Stimulated activated CD8-positive, alpha-beta memory T cell treated with anti-CD3 and anti-CD28 coated beads, Interleukin-4, amount 100 ng/mL, for 1 hour (primary cell): Measurements from ENCODE around the gene TNFRSF8.

Source experiments
- DNase-seq, 2 donors: peaks; one replicate each; pipeline ENCODE4 v3.0.0-alpha.2; 2020; ENCODE audit warnings: low read depth in 2 of 2, low spot score in 1 of 2

TNFRSF8 gene

GRCh38 chr1:12172042-12172851, 109.1 kb downstream of the TNFRSF8 start:
- no peak for DNase-seq

- no peak for DNase-seq
Observed at GRCh38 chr1:12173041-12173509, 110.0 kb downstream of the TNFRSF8 start.

GRCh38 chr1:12173631-12174121, 110.6 kb downstream of the TNFRSF8 start:
- DNase-seq = peak; percentile 88 to 95

GRCh38 chr1:12174924-12175810, 112.1 kb downstream of the TNFRSF8 start:
- no peak for DNase-seq

GRCh38 chr1:12176298-12177118, 113.4 kb downstream of the TNFRSF8 start:
- DNase-seq = no peak

- DNase-seq = no peak
Observed at GRCh38 chr1:12177156-12177998, 114.3 kb downstream of the TNFRSF8 start.

- DNase-seq = peak; percentile 94 to 97
Observed at GRCh38 chr1:12177999-12178441, 114.9 kb downstream of the TNFRSF8 start.

- no peak for DNase-seq
Observed at GRCh38 chr1:12178511-12178910, 115.4 kb downstream of the TNFRSF8 start.

- peak; percentile 60 to 72 for DNase-seq
Observed at GRCh38 chr1:12179111-12179519, 116.0 kb downstream of the TNFRSF8 start.

GRCh38 chr1:12179676-12180075, 116.6 kb downstream of the TNFRSF8 start:
- no peak for DNase-seq

- DNase-seq = no peak
Observed at GRCh38 chr1:12180315-12180714, 117.2 kb downstream of the TNFRSF8 start.

GRCh38 chr1:12180903-12181302, 117.8 kb downstream of the TNFRSF8 start:
- no peak for DNase-seq

- no peak for DNase-seq
Observed at GRCh38 chr1:12181568-12181967, 118.5 kb downstream of the TNFRSF8 start.

GRCh38 chr1:12182410-12182984, 119.4 kb downstream of the TNFRSF8 start:
- DNase-seq = no peak

GRCh38 chr1:12183095-12183794, 120.1 kb downstream of the TNFRSF8 start:
- DNase-seq = no peak

- DNase-seq = no peak
Observed at GRCh38 chr1:12184008-12184681, 121.0 kb downstream of the TNFRSF8 start.

GRCh38 chr1:12185036-12185917, 122.2 kb downstream of the TNFRSF8 start:
- no peak for DNase-seq
